SJCRH30 (cell line): ENCODE measurements around the gene ZFP36L2. TPM values are rescaled to one million over a fixed set of nuclear protein-coding genes. Genes with fewer than 3 reads are reported as not detected.
"Not testable (repeated sequence)": the region's sequence is repeated elsewhere in the genome, so short reads cannot be mapped to it uniquely, and the experiment has no call there.

Source experiments
- DNase-seq, 2 experiments: peaks; one replicate each; pipeline ENCODE4 v3.0.0-alpha.2; 2015 to 2020
- H3K27ac ChIP-seq: fragments of 250-450 bp; sonication (Bioruptor Pico); 2 replicates; pipeline ENCODE4 v1.5.1; 2020; ENCODE audit warnings: mild to moderate bottlenecking, moderate library complexity
- H3K27me3 ChIP-seq: fragments of 250-450 bp; sonication (Bioruptor Pico); 2 replicates; pipeline ENCODE4 v1.5.1; 2020; ENCODE audit warnings: mild to moderate bottlenecking, moderate library complexity
- H3K36me3 ChIP-seq: fragments of 250-450 bp; sonication (Bioruptor Pico); 2 replicates; pipeline ENCODE4 v1.5.1; 2020; ENCODE audit warnings: mild to moderate bottlenecking, moderate library complexity
- H3K4me1 ChIP-seq: fragments of 250-450 bp; sonication (Bioruptor Pico); 2 replicates; pipeline ENCODE4 v1.5.1; 2020; ENCODE audit warnings: mild to moderate bottlenecking, moderate library complexity
- H3K4me3 ChIP-seq: fragments of 250-450 bp; sonication (Bioruptor Pico); 2 replicates; pipeline ENCODE4 v1.5.1; 2020; ENCODE audit warnings: mild to moderate bottlenecking, moderate library complexity
- H3K9me3 ChIP-seq: fragments of 250-450 bp; sonication (Bioruptor Pico); replicated peaks from 2 replicates; pipeline ENCODE4 v1.5.1; 2020; ENCODE audit warnings: mild to moderate bottlenecking, moderate library complexity
- total RNA-seq: library from RNA; depleted of rRNA; stranded (reverse); fragments of >200 nt; shearing (Covaris generic); gene quantifications from 2 replicates; pipeline ENCODE4 v1.2.3, GENCODE V29; 2014

Gene ZFP36L2
- total RNA-seq, 1 experiment from 2014 or later: 5.6 TPM

GRCh38 chr2:43196768-43197587 lies 29.4 kb downstream of the ZFP36L2 start:
- Histone ChIP-seq H3K9me3 (no peaks in the 10 kb centered on the region), H3K27ac (no peak overlapping the region), H3K4me1 (peaks cover 4% of the 10 kb centered on the region; the same call in 1 of the 2 replicates), H3K27me3 (0 out of 2 replicates have a peak, but pooled peaks cover under 1% of the 10 kb centered on the region), H3K4me3 (no peak overlapping the region), H3K36me3 (no peaks in the 10 kb centered on the region)
- DNase-seq: no peak

- no peak overlapping the region for H3K4me3 ChIP-seq
- H3K27ac ChIP-seq: no peak overlapping the region
- H3K9me3 ChIP-seq: no peaks in the 10 kb centered on the region
- no peaks in the 10 kb centered on the region for H3K36me3 ChIP-seq
- peaks cover 4% of the 10 kb centered on the region; the same call in 1 of the 2 replicates for H3K4me1 ChIP-seq
- H3K27me3 ChIP-seq: 0 out of 2 replicates have a peak, but pooled peaks cover 3% of the 10 kb centered on the region
- no peak for DNase-seq
Measured at GRCh38 chr2:43194121-43194869, 32.1 kb downstream of the ZFP36L2 start.

GRCh38 chr2:43193652-43194120 lies 32.7 kb downstream of the ZFP36L2 start:
- Histone ChIP-seq H3K9me3 (no peaks in the 10 kb centered on the region), H3K4me1 (peaks cover 4% of the 10 kb centered on the region; the same call in 1 of the 2 replicates), H3K27me3 (0 out of 2 replicates have a peak, but pooled peaks cover 3% of the 10 kb centered on the region)

GRCh38 chr2:43192744-43193651 lies 33.4 kb downstream of the ZFP36L2 start:
- DNase-seq: no peak
- H3K27me3 ChIP-seq: 0 out of 2 replicates have a peak, but pooled peaks cover 5% of the 10 kb centered on the region

More at GRCh38 chr2:43193652-43194120, 32.7 kb downstream of the ZFP36L2 start:
- no peak overlapping the region for H3K27ac ChIP-seq
- no peak overlapping the region for H3K4me3 ChIP-seq
- no peaks in the 10 kb centered on the region for H3K36me3 ChIP-seq
- no peak for DNase-seq

GRCh38 chr2:43191947-43192516 lies 34.4 kb downstream of the ZFP36L2 start:
- no peak for DNase-seq
- no peak overlapping the region for H3K27ac ChIP-seq
- peaks cover 4% of the 10 kb centered on the region; the same call in 1 of the 2 replicates for H3K4me1 ChIP-seq

More at GRCh38 chr2:43192744-43193651, 33.4 kb downstream of the ZFP36L2 start:
- peaks cover 4% of the 10 kb centered on the region; the same call in 1 of the 2 replicates for H3K4me1 ChIP-seq
- no peaks in the 10 kb centered on the region for H3K9me3 ChIP-seq
- H3K4me3 ChIP-seq: no peak overlapping the region
- no peaks in the 10 kb centered on the region for H3K36me3 ChIP-seq
- H3K27ac ChIP-seq: no peak overlapping the region

GRCh38 chr2:43190311-43191052 lies 35.9 kb downstream of the ZFP36L2 start:
- Histone ChIP-seq H3K9me3 (no peaks in the 10 kb centered on the region), H3K36me3 (no peaks in the 10 kb centered on the region), H3K27me3 (0 out of 2 replicates have a peak, but pooled peaks cover 5% of the 10 kb centered on the region), H3K4me1 (no peaks in the 10 kb centered on the region), H3K27ac (no peak overlapping the region), H3K4me3 (no peak overlapping the region)
- DNase-seq: no peak

More at GRCh38 chr2:43191947-43192516, 34.4 kb downstream of the ZFP36L2 start:
- Histone ChIP-seq H3K36me3 (no peaks in the 10 kb centered on the region), H3K4me3 (no peak overlapping the region), H3K9me3 (no peaks in the 10 kb centered on the region), H3K27me3 (0 out of 2 replicates have a peak, but pooled peaks cover 5% of the 10 kb centered on the region)

- not testable (repeated sequence) for H3K27ac ChIP-seq, H3K4me1 ChIP-seq, H3K36me3 ChIP-seq, H3K27me3 ChIP-seq, H3K9me3 ChIP-seq, H3K4me3 ChIP-seq, DNase-seq
Measured at GRCh38 chr2:43189861-43190260, 36.5 kb downstream of the ZFP36L2 start.

GRCh38 chr2:43188561-43189386 lies 37.6 kb downstream of the ZFP36L2 start:
- H3K4me1 ChIP-seq: no peaks in the 10 kb centered on the region
- no peaks in the 10 kb centered on the region for H3K36me3 ChIP-seq
- no peaks in the 10 kb centered on the region for H3K9me3 ChIP-seq
- no peak overlapping the region for H3K27ac ChIP-seq
- H3K4me3 ChIP-seq: no peak overlapping the region
- DNase-seq: no peak
- H3K27me3 ChIP-seq: 0 out of 2 replicates have a peak, but pooled peaks cover 5% of the 10 kb centered on the region

- no peak overlapping the region for H3K27ac ChIP-seq
- H3K4me3 ChIP-seq: no peak overlapping the region
- H3K9me3 ChIP-seq: no peaks in the 10 kb centered on the region
- no peaks in the 10 kb centered on the region for H3K4me1 ChIP-seq
- 0 out of 2 replicates have a peak, but pooled peaks cover 3% of the 10 kb centered on the region for H3K27me3 ChIP-seq
- H3K36me3 ChIP-seq: no peaks in the 10 kb centered on the region
- no peak for DNase-seq
Measured at GRCh38 chr2:43186679-43187374, 39.6 kb downstream of the ZFP36L2 start.

- no peak overlapping the region for H3K27ac ChIP-seq
- no peak for DNase-seq
- no peaks in the 10 kb centered on the region for H3K36me3 ChIP-seq
Measured at GRCh38 chr2:43186321-43186678, 40.1 kb downstream of the ZFP36L2 start.

GRCh38 chr2:43185146-43185545 lies 41.3 kb downstream of the ZFP36L2 start:
- H3K27ac ChIP-seq: no peak overlapping the region

More at GRCh38 chr2:43186321-43186678, 40.1 kb downstream of the ZFP36L2 start:
- H3K9me3 ChIP-seq: no peaks in the 10 kb centered on the region
- H3K4me3 ChIP-seq: no peak overlapping the region
- H3K4me1 ChIP-seq: no peaks in the 10 kb centered on the region
- 0 out of 2 replicates have a peak, but pooled peaks cover 2% of the 10 kb centered on the region for H3K27me3 ChIP-seq

GRCh38 chr2:43184339-43184895 lies 42.0 kb downstream of the ZFP36L2 start:
- no peak overlapping the region for H3K27ac ChIP-seq
- H3K4me1 ChIP-seq: no peaks in the 10 kb centered on the region; the same call in 1 of the 2 replicates
- H3K4me3 ChIP-seq: no peak overlapping the region
- H3K36me3 ChIP-seq: no peaks in the 10 kb centered on the region
- no peak for DNase-seq
- no peaks in the 10 kb centered on the region for H3K9me3 ChIP-seq
- H3K27me3 ChIP-seq: 0 out of 2 replicates have a peak, but pooled peaks cover 2% of the 10 kb centered on the region

More at GRCh38 chr2:43185146-43185545, 41.3 kb downstream of the ZFP36L2 start:
- Histone ChIP-seq H3K4me1 (no peaks in the 10 kb centered on the region), H3K9me3 (no peaks in the 10 kb centered on the region), H3K36me3 (no peaks in the 10 kb centered on the region), H3K4me3 (no peak overlapping the region), H3K27me3 (0 out of 2 replicates have a peak, but pooled peaks cover 2% of the 10 kb centered on the region)
- no peak for DNase-seq
